Parathyroid adenoma (tissue), 2 donors: ENCODE results near the gene DGKI.
"Not testable (repeated sequence)": the region's sequence is repeated elsewhere in the genome, so short reads cannot be mapped to it uniquely, and the experiment has no call there.

Experiments used
- H2AFZ ChIP-seq: fragments of 300-600 bp; sonication (generic); one replicate; pipeline ENCODE4 v1.7.0; 2017; ENCODE audit warnings: antibody characterized with exemption, mild to moderate bottlenecking
- H3K27ac ChIP-seq: fragments of 300-600 bp; sonication (generic); one replicate; pipeline ENCODE4 v1.7.0; 2017
- H3K27me3 ChIP-seq: fragments of 300-600 bp; sonication (generic); one replicate; pipeline ENCODE4 v1.7.0; 2017; ENCODE audit warnings: low read length; ENCODE audit not compliant: control insufficient read depth, insufficient read depth
- H3K36me3 ChIP-seq: fragments of 300-600 bp; sonication (generic); one replicate; pipeline ENCODE4 v1.7.0; 2017; ENCODE audit warnings: low read length; ENCODE audit not compliant: control insufficient read depth, insufficient read depth
- H3K4me1 ChIP-seq: fragments of 300-600 bp; sonication (generic); one replicate; pipeline ENCODE4 v1.7.0; 2017; ENCODE audit warnings: control low read depth
- H3K4me2 ChIP-seq: fragments of 300-600 bp; sonication (generic); one replicate; pipeline ENCODE4 v1.7.0; 2017; ENCODE audit warnings: low read length
- H3K4me3 ChIP-seq: fragments of 300-600 bp; sonication (generic); one replicate; pipeline ENCODE4 v1.7.0; 2017; ENCODE audit warnings: low read depth, low read length
- H3K79me2 ChIP-seq: fragments of 300-600 bp; sonication (generic); one replicate; pipeline ENCODE4 v1.7.0; 2017; ENCODE audit warnings: control low read depth
- H3K9ac ChIP-seq: fragments of 300-600 bp; sonication (generic); one replicate; pipeline ENCODE4 v1.7.0; 2017; ENCODE audit warnings: mild to moderate bottlenecking
- H3K9me3 ChIP-seq: fragments of 300-600 bp; sonication (generic); one replicate; pipeline ENCODE4 v1.7.0; 2017; ENCODE audit warnings: low read length; ENCODE audit not compliant: control insufficient read depth
- CTCF ChIP-seq: fragments of 300-600 bp; sonication (generic); IDR thresholded peaks from one replicate; pipeline ENCODE4 v1.7.0; 2017; ENCODE audit warnings: antibody characterized with exemption, mild to moderate bottlenecking
- donor health status: primary hyperparathyroidism.

DGKI gene

GRCh38 chr7:137836113-137836509 is 10.7 kb downstream of the DGKI start:
- no peak overlapping the region for H3K9ac ChIP-seq
- H3K36me3 ChIP-seq, result no peaks in the 10 kb centered on the region
- H3K79me2 ChIP-seq, result no peaks in the 10 kb centered on the region
- TF ChIP-seq CTCF, result no peak
- H3K4me1 ChIP-seq, result no peaks in the 10 kb centered on the region
- no peak overlapping the region for H2AFZ ChIP-seq
- no peak overlapping the region for H3K27ac ChIP-seq
- no peak overlapping the region for H3K4me3 ChIP-seq
- H3K27me3 ChIP-seq, result no peaks in the 10 kb centered on the region
- H3K4me2 ChIP-seq, result no peak overlapping the region
- H3K9me3 ChIP-seq, result no peaks in the 10 kb centered on the region

GRCh38 chr7:137835486-137836112 is 11.2 kb downstream of the DGKI start:
- no peak for TF ChIP-seq CTCF
- no peak overlapping the region for H3K9ac ChIP-seq
- H3K4me2 ChIP-seq, result no peak overlapping the region
- H3K4me3 ChIP-seq, result no peak overlapping the region
- no peaks in the 10 kb centered on the region for H3K9me3 ChIP-seq
- H3K4me1 ChIP-seq, result no peaks in the 10 kb centered on the region
- H3K27me3 ChIP-seq, result no peaks in the 10 kb centered on the region
- no peak overlapping the region for H2AFZ ChIP-seq
- no peaks in the 10 kb centered on the region for H3K36me3 ChIP-seq
- H3K79me2 ChIP-seq, result no peaks in the 10 kb centered on the region
- H3K27ac ChIP-seq, result no peak overlapping the region

GRCh38 chr7:137834552-137834951 is 12.2 kb downstream of the DGKI start:
- TF ChIP-seq CTCF, result no peak
- H3K4me3 ChIP-seq, result no peak overlapping the region

GRCh38 chr7:137832990-137833389 is 13.8 kb downstream of the DGKI start:
- not testable (repeated sequence) for H3K9ac ChIP-seq, H3K4me3 ChIP-seq, H3K79me2 ChIP-seq, H3K27ac ChIP-seq, H3K27me3 ChIP-seq, H3K4me1 ChIP-seq, H3K36me3 ChIP-seq, H3K9me3 ChIP-seq, H2AFZ ChIP-seq, H3K4me2 ChIP-seq

More at GRCh38 chr7:137834552-137834951, 12.2 kb downstream of the DGKI start:
- Histone ChIP-seq H3K27ac (no peak overlapping the region), H2AFZ (no peak overlapping the region), H3K9me3 (no peaks in the 10 kb centered on the region), H3K36me3 (no peaks in the 10 kb centered on the region), H3K79me2 (no peaks in the 10 kb centered on the region), H3K9ac (no peak overlapping the region), H3K27me3 (no peaks in the 10 kb centered on the region), H3K4me2 (no peak overlapping the region), H3K4me1 (no peaks in the 10 kb centered on the region)

- TF ChIP-seq CTCF, result no peak
- H3K36me3 ChIP-seq, result no peaks in the 10 kb centered on the region
- no peaks in the 10 kb centered on the region for H3K27me3 ChIP-seq
Observed at GRCh38 chr7:137832382-137832781, 14.4 kb downstream of the DGKI start.

GRCh38 chr7:137831555-137831954 is 15.2 kb downstream of the DGKI start:
- not testable (repeated sequence) for H3K27me3 ChIP-seq, H3K4me3 ChIP-seq, H3K4me2 ChIP-seq, H3K79me2 ChIP-seq, H3K9me3 ChIP-seq, H3K4me1 ChIP-seq, H2AFZ ChIP-seq, H3K27ac ChIP-seq, H3K36me3 ChIP-seq, H3K9ac ChIP-seq

More at GRCh38 chr7:137832382-137832781, 14.4 kb downstream of the DGKI start:
- Histone ChIP-seq H3K27ac (no peak overlapping the region), H3K9ac (no peak overlapping the region), H3K4me3 (no peak overlapping the region), H3K9me3 (no peaks in the 10 kb centered on the region), H2AFZ (no peak overlapping the region), H3K4me1 (no peaks in the 10 kb centered on the region), H3K79me2 (no peaks in the 10 kb centered on the region), H3K4me2 (no peak overlapping the region)
